LNCaP clone FGC (cell line): Measurements from ENCODE around the gene SNX8.

Experiments
- DNase-seq: peaks from one replicate; pipeline ENCODE4 v3.0.0-alpha.2; 2011; ENCODE audit warnings: low read depth
- H3K4me3 ChIP-seq: 2 replicates; pipeline ENCODE4 v1.5.1; 2011; ENCODE audit warnings: mild to moderate bottlenecking, low read depth, low read length, control low read depth
- CTCF ChIP-seq: IDR thresholded peaks from 2 replicates; pipeline ENCODE4 v1.5.1; 2012; ENCODE audit warnings: mild to moderate bottlenecking; ENCODE audit not compliant: control insufficient read depth, insufficient read depth; ENCODE audit errors: extremely low read depth

The SNX8 gene

GRCh38 chr7:2260820-2261219 lies 53.4 kb downstream of the SNX8 start:
- DNase-seq, result peak; percentile 13
- no peak overlapping the region for H3K4me3 ChIP-seq
- no peak for TF ChIP-seq CTCF

- no peak overlapping the region for H3K4me3 ChIP-seq
- DNase-seq, result no peak
- no peak for TF ChIP-seq CTCF
These were observed 54.8 kb downstream of the SNX8 start for GRCh38 chr7:2259480-2259879.

- no peak for TF ChIP-seq CTCF
- H3K4me3 ChIP-seq, result no peak overlapping the region
- DNase-seq, result no peak
These were observed 55.4 kb downstream of the SNX8 start for GRCh38 chr7:2258661-2259365.

GRCh38 chr7:2257651-2258050 lies 56.6 kb downstream of the SNX8 start:
- no peak for TF ChIP-seq CTCF
- DNase-seq, result no peak
- H3K4me3 ChIP-seq, result no peak overlapping the region

GRCh38 chr7:2257046-2257551 lies 57.1 kb downstream of the SNX8 start:
- H3K4me3 ChIP-seq, result no peak overlapping the region
- TF ChIP-seq CTCF, result no peak
- no peak for DNase-seq

- no peak for TF ChIP-seq CTCF
- DNase-seq, result no peak
- no peak overlapping the region for H3K4me3 ChIP-seq
These were observed 57.8 kb downstream of the SNX8 start for GRCh38 chr7:2256306-2257045.
